CD4-positive, alpha-beta memory T cell (primary cell): ENCODE data around the gene CCL4L2. TPM values are rescaled to one million over a fixed set of nuclear protein-coding genes. Genes with fewer than 3 reads are reported as not detected.
A peak's percentile ranks its signal among the peaks of the same experiment; 100 is the strongest.
"Not testable (repeated sequence)": the region's sequence is repeated elsewhere in the genome, so short reads cannot be mapped to it uniquely, and the experiment has no call there.

ENCODE experiments used
- CTCF ChIA-PET: fragments of 350-600 bp; sonication (Branson Sonifier 250); formaldehyde crosslinking; loops from one replicate; lab custom pipeline; 2021; ENCODE audit warnings: inconsistent platforms; ENCODE audit not compliant: partially characterized antibody; lab: Charles Lee
- POLR2A ChIA-PET: fragments of 350-600 bp; sonication (Branson Sonifier 250); formaldehyde crosslinking; loops from one replicate; lab custom pipeline; 2021; ENCODE audit not compliant: partially characterized antibody; lab: Charles Lee
- DNase-seq, 5 donors: peaks; one replicate each; pipeline versions ENCODE4 v3.0.0 to v3.0.0-alpha.2; 2020 to 2022; ENCODE audit warnings: mixed read lengths in 1 of 5
- H3K27ac ChIP-seq: one replicate; pipeline ENCODE4 v1.7.0; 2013; ENCODE audit warnings: low read depth, low read length
- H3K27me3 ChIP-seq: 2 replicates; pipeline ENCODE4 v1.7.0; 2013; ENCODE audit warnings: mild to moderate bottlenecking, low read length, moderate library complexity; ENCODE audit not compliant: insufficient read depth
- H3K36me3 ChIP-seq: 2 replicates; pipeline ENCODE4 v1.7.0; 2013; ENCODE audit warnings: mild to moderate bottlenecking, low read length, moderate library complexity; ENCODE audit not compliant: insufficient read depth
- H3K4me1 ChIP-seq: 2 replicates; pipeline ENCODE4 v1.7.0; 2013; ENCODE audit warnings: mild to moderate bottlenecking, low read length, moderate library complexity; ENCODE audit not compliant: insufficient read depth
- H3K4me3 ChIP-seq, 2 donors: one replicate each; pipeline ENCODE4 v1.7.0; 2013; ENCODE audit warnings: low read length in 2 of 2, mild to moderate bottlenecking in 1 of 2
- H3K9me3 ChIP-seq, 2 donors: one replicate each; pipeline ENCODE4 v1.7.0; 2013; ENCODE audit warnings: low read length in 2 of 2, control low read depth in 1 of 2; ENCODE audit not compliant: control insufficient read depth in 1 of 2
- H3K27ac Mint-ChIP-seq, 7 donors: one replicate each; pipeline ENCODE4 v1.8.0; 2020 to 2021; ENCODE audit warnings: mixed read lengths in 7 of 7, mild to moderate bottlenecking in 6 of 7, inconsistent platforms in 3 of 7, moderate library complexity in 3 of 7
- H3K27me3 Mint-ChIP-seq, 2 donors: one replicate each; pipeline ENCODE4 v1.8.0; 2020 to 2021; ENCODE audit warnings: mixed read lengths in 2 of 2
- H3K36me3 Mint-ChIP-seq, 2 donors: one replicate each; pipeline ENCODE4 v1.8.0; 2020 to 2021; ENCODE audit warnings: mixed read lengths in 2 of 2, inconsistent platforms in 1 of 2, mild to moderate bottlenecking in 1 of 2
- H3K4me1 Mint-ChIP-seq, 4 donors: one replicate each; pipeline ENCODE4 v1.8.0; 2020 to 2021; ENCODE audit warnings: mixed read lengths in 4 of 4, mild to moderate bottlenecking in 1 of 4
- H3K4me3 Mint-ChIP-seq, 8 donors: one replicate each; pipeline ENCODE4 v1.8.0; 2020 to 2021; ENCODE audit warnings: mixed read lengths in 8 of 8, mild to moderate bottlenecking in 7 of 8, moderate library complexity in 6 of 8, inconsistent platforms in 3 of 8
- H3K9me3 Mint-ChIP-seq, 8 donors: one replicate each; pipeline ENCODE4 v1.8.0; 2020 to 2021; ENCODE audit warnings: mixed read lengths in 8 of 8, mild to moderate bottlenecking in 5 of 8, inconsistent platforms in 3 of 8, moderate library complexity in 1 of 8
- intact Hi-C: fragments of 100-400 bp; cut with micrococcal nuclease; formaldehyde crosslinking; loops from one replicate; pipeline ENCODE4 v1.15.1; 2023
- polyA plus RNA-seq, 2 donors: library from polyadenylated mRNA; unstranded; fragments of 300-500 nt; fragmentation: Illumina TruSeq; gene quantifications; one replicate each; pipeline ENCODE4 v1.2.3, GENCODE V29; 2021
- total RNA-seq, 2 experiments: library from RNA; stranded (reverse); gene quantifications; one replicate each; pipeline ENCODE4 v1.2.3, GENCODE V29; 2021

Gene CCL4L2
- total and polyA plus RNA-seq, 4 experiments from 2014 or later: 1.1 TPM; not detected in 3

DNA sequence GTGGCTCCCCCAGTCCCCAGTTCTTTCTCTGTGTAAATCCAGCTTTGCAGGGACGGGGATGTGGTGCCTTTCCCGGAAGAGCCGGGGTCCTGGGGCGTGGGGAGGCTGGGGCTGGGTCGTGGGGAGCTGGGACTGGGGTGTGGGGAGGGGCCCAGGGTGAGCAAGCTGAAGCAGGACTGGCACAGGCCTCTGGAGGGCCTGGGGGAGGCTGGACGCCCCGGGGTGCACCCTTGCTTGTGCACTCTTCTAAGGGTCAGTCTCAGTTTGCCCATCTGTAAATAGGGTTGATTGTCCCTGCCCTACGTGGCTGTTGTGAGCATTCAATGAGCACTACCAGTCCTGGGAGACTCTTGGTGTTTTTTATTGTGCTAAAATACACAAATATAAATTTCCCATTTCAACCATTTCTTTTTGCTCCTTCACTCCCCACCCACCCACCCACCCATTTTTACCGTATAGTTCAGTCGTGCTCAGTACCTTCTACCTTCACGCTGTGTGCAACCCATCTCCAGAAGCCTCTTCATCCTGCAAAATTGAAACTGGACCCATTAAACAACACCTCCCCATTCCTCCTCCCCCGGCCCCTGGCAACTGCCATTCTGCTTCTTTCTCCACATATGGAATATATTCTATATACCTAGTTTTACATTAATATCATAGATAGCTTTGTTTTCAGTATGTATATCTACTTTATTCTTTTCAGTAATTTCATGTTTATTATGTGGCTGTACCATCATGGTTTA, 26.7 kb upstream of the CCL4L2 start:
- H3K27ac Mint-ChIP-seq: peak overlapping the region in 2 of 7 donors; percentile 50 to 76
- intact Hi-C loops: loop anchor here (10.0 kb wide), 1 partner anchor 69 kb away; no protein-coding TSS in a partner anchor
- H3K27me3 Mint-ChIP-seq: peaks cover 33 to 45% of the 10 kb centered on the region in 2 donors
- H3K36me3 Mint-ChIP-seq: no peaks in the 10 kb centered on the region
- Histone ChIP-seq H3K27ac (no peak overlapping the region), H3K27me3 (no peaks in the 10 kb centered on the region), H3K4me1 (no peaks in the 10 kb centered on the region), H3K9me3 (no peaks in the 10 kb centered on the region), H3K4me3 (no peak overlapping the region), H3K36me3 (no peaks in the 10 kb centered on the region)
- CTCF ChIA-PET: no interaction called here
- POLR2A ChIA-PET: interaction anchor here (0.6 kb wide), 1 partner anchor 9 kb away, joined by 3 read pairs; no protein-coding TSS in a partner anchor
- peaks cover 3 to 21% (median 10%) of the 10 kb centered on the region in 4 donors for H3K4me1 Mint-ChIP-seq
- no peaks in the 10 kb centered on the region for H3K9me3 Mint-ChIP-seq
- peak overlapping the region in 5 of 8 donors; percentile 42 to 79 (median 69) for H3K4me3 Mint-ChIP-seq
- DNase-seq: no peak

- Histone ChIP-seq H3K9me3 (no peaks in the 10 kb centered on the region), H3K4me1 (no peaks in the 10 kb centered on the region), H3K36me3 (no peaks in the 10 kb centered on the region), H3K27ac (no peak overlapping the region), H3K27me3 (no peaks in the 10 kb centered on the region), H3K4me3 (no peak overlapping the region)
- CTCF ChIA-PET: no interaction called here
- Mint-ChIP-seq H3K4me3 (no peak overlapping the region), H3K36me3 (no peaks in the 10 kb centered on the region), H3K9me3 (no peaks in the 10 kb centered on the region), H3K27me3 (peaks cover 32 to 43% of the 10 kb centered on the region in 2 donors), H3K4me1 (peaks cover 3 to 22% (median 14%) of the 10 kb centered on the region in 4 donors), H3K27ac (no peak overlapping the region)
- POLR2A ChIA-PET: no interaction called here
- intact Hi-C loops: loop anchor here (10.0 kb wide), 1 partner anchor 71 kb away; no protein-coding TSS in a partner anchor
- DNase-seq: no peak
These were observed 25.4 kb upstream of the CCL4L2 start for GRCh38 chr17:36185416-36185815.

GRCh38 chr17:36186810-36187763, 23.8 kb upstream of the CCL4L2 start:
- DNase-seq, H3K9me3 ChIP-seq, H3K27me3 ChIP-seq, CTCF ChIA-PET, H3K9me3 Mint-ChIP-seq, H3K27ac ChIP-seq, H3K4me1 ChIP-seq, POLR2A ChIA-PET, H3K36me3 ChIP-seq, H3K4me3 ChIP-seq, H3K36me3 Mint-ChIP-seq: not testable (repeated sequence)
- Mint-ChIP-seq H3K27ac (peak overlapping the region in 1 of 7 donors; percentile 86), H3K4me3 (peak overlapping the region in 1 of 8 donors; percentile 33), H3K27me3 (peaks cover 30 to 34% of the 10 kb centered on the region in 2 donors), H3K4me1 (peaks cover 3 to 28% (median 14%) of the 10 kb centered on the region in 4 donors)
- intact Hi-C loops: loop anchor here (10.0 kb wide), 1 partner anchor 72 kb away; no protein-coding TSS in a partner anchor

DNA sequence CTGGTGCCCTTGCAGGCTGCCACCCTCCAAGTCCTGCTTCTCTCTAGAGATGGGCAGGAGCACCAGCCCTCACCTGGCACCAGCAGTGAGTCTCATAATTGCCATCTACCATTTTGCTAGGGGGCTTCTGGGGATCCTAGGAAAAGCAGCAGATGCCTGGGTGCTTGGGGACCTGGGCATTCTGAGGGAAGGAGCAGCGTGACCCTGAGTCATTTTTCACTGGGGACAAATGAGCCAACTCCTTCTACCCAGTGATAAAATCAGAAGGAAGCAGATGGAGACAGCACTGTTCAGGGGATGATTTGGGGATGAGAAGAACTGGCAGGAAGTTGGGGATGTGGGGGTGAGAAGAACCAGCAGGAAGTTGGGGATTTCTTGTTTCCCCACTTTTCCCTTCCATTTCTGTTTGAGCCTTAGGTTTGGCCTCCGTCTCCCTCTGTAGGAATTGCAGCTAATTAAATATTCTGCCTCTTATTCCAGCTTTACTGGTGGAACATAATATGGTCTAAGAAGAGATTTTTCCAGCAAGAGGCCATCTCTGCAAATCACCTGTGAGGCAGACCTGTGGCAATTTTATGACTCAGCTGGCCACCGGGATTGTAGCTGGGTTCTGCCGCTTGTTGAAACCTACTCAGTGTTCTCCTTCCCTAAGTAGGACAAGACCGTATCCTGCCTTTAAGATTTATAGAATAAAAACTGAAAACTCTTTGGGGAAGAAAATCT, 22.8 kb upstream of the CCL4L2 start:
- H3K27ac ChIP-seq, DNase-seq, H3K4me3 Mint-ChIP-seq, H3K4me1 ChIP-seq, H3K9me3 ChIP-seq, H3K36me3 Mint-ChIP-seq, H3K4me3 ChIP-seq, H3K9me3 Mint-ChIP-seq, H3K27me3 ChIP-seq, CTCF ChIA-PET, H3K36me3 ChIP-seq: not testable (repeated sequence)
- Mint-ChIP-seq H3K27me3 (peaks cover 29 to 34% of the 10 kb centered on the region in 2 donors), H3K27ac (peak overlapping the region in 3 of 7 donors; percentile 13 to 79 (median 64)), H3K4me1 (peaks cover 10 to 33% (median 20%) of the 10 kb centered on the region in 4 donors)
- POLR2A ChIA-PET: interaction anchor here (1.1 kb wide), 1 partner anchor 22 kb away, joined by 3 read pairs; no protein-coding TSS in a partner anchor
- intact Hi-C loops: loop anchor here (10.0 kb wide), 1 partner anchor 73 kb away; no protein-coding TSS in a partner anchor

DNA sequence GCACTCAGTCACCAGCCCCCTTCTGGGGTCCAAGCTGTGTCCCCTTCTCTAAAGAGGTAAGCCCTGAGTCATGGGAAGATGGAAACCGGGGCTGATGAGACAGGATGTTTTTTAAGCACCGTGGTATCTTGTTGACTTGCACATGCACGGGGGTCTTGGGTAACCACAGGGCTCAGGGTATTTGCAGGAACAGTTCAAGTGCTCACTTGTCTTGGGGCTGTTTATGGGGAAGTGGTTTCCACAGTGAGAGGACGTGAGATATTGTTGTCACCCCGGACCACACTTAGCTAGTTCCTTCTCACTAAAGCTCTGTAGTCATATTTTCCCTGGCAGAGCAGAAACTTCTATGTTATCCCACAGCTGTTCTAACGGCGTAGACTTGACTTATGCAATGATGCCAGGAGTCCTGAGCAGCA, 22.0 kb upstream of the CCL4L2 start:
- peaks cover 10 to 33% (median 20%) of the 10 kb centered on the region in 4 donors for H3K4me1 Mint-ChIP-seq
- peak overlapping the region in 5 of 8 donors; percentile 0 to 31 (median 15) for H3K4me3 Mint-ChIP-seq
- Histone ChIP-seq H3K27ac (no peak overlapping the region), H3K4me3 (no peak overlapping the region), H3K36me3 (no peaks in the 10 kb centered on the region), H3K4me1 (no peaks in the 10 kb centered on the region), H3K9me3 (no peaks in the 10 kb centered on the region), H3K27me3 (no peaks in the 10 kb centered on the region)
- POLR2A ChIA-PET: interaction anchor here (1.1 kb wide), 1 partner anchor 21 kb away, joined by 3 read pairs; no protein-coding TSS in a partner anchor
- H3K27ac Mint-ChIP-seq: peak overlapping the region in 3 of 7 donors; percentile 30 to 79 (median 64)
- CTCF ChIA-PET: no interaction called here
- intact Hi-C loops: loop anchor here (10.0 kb wide), 1 partner anchor 74 kb away; no protein-coding TSS in a partner anchor
- H3K9me3 Mint-ChIP-seq: no peaks in the 10 kb centered on the region
- peak in 3 of 5 donors; percentile 40 to 71 (median 53) for DNase-seq
- H3K36me3 Mint-ChIP-seq: no peaks in the 10 kb centered on the region
- peaks cover 28 to 34% of the 10 kb centered on the region in 2 donors for H3K27me3 Mint-ChIP-seq

- H3K4me3 Mint-ChIP-seq, H3K9me3 ChIP-seq, H3K4me3 ChIP-seq, POLR2A ChIA-PET, H3K9me3 Mint-ChIP-seq, H3K36me3 ChIP-seq, H3K36me3 Mint-ChIP-seq, H3K27me3 ChIP-seq, DNase-seq, CTCF ChIA-PET, H3K27ac ChIP-seq, H3K4me1 ChIP-seq: not testable (repeated sequence)
- peaks cover 24 to 31% of the 10 kb centered on the region in 2 donors for H3K27me3 Mint-ChIP-seq
- peak overlapping the region in 1 of 7 donors; percentile 60 for H3K27ac Mint-ChIP-seq
- peaks cover 8 to 33% (median 20%) of the 10 kb centered on the region in 4 donors for H3K4me1 Mint-ChIP-seq
- intact Hi-C loops: loop anchor here (10.0 kb wide), 1 partner anchor 75 kb away; no protein-coding TSS in a partner anchor
These were observed 20.9 kb upstream of the CCL4L2 start for GRCh38 chr17:36189993-36190392.
